HG03558 (cell line): ENCODE measurements around the gene USP25.

Source experiments
- ATAC-seq: cut with Tn5 transposase; IDR thresholded peaks from one replicate; pipeline ENCODE4 v1.9.1; 2021; ENCODE audit warnings: moderate number of reproducible peaks; ENCODE audit not compliant: unreplicated experiment; ENCODE audit errors: extremely low read depth

USP25 gene

GRCh38 chr21:15755125-15755524 lies 25.3 kb downstream of the USP25 start:
- ATAC-seq: no peak

- ATAC-seq: no peak
Measured at GRCh38 chr21:15759469-15759868, 29.7 kb downstream of the USP25 start.

- no peak for ATAC-seq
Measured at GRCh38 chr21:15761507-15762100, 31.8 kb downstream of the USP25 start.

GRCh38 chr21:15763359-15763758 lies 33.6 kb downstream of the USP25 start:
- no peak for ATAC-seq

- no peak for ATAC-seq
Measured at GRCh38 chr21:15764878-15765277, 35.1 kb downstream of the USP25 start.

- ATAC-seq: no peak
Measured at GRCh38 chr21:15766952-15767603, 37.3 kb downstream of the USP25 start.

GRCh38 chr21:15768045-15768601 lies 38.3 kb downstream of the USP25 start:
- no peak for ATAC-seq

GRCh38 chr21:15768853-15769252 lies 39.1 kb downstream of the USP25 start:
- no peak for ATAC-seq

- ATAC-seq: no peak
Measured at GRCh38 chr21:15771311-15771710, 41.5 kb downstream of the USP25 start.

GRCh38 chr21:15772654-15773053 lies 42.9 kb downstream of the USP25 start:
- ATAC-seq: no peak

GRCh38 chr21:15774590-15774989 lies 44.8 kb downstream of the USP25 start:
- no peak for ATAC-seq

- ATAC-seq: no peak
Measured at GRCh38 chr21:15775291-15775690, 45.5 kb downstream of the USP25 start.

GRCh38 chr21:15775981-15776380 lies 46.2 kb downstream of the USP25 start:
- ATAC-seq: no peak

- no peak for ATAC-seq
Measured at GRCh38 chr21:15776818-15777217, 47.0 kb downstream of the USP25 start.

- ATAC-seq: no peak
Measured at GRCh38 chr21:15781986-15782385, 52.2 kb downstream of the USP25 start.

- ATAC-seq: no peak
Measured at GRCh38 chr21:15788847-15789523, 59.2 kb downstream of the USP25 start.

- ATAC-seq: no peak
Measured at GRCh38 chr21:15793109-15793508, 63.3 kb downstream of the USP25 start.

GRCh38 chr21:15793550-15794235 lies 63.9 kb downstream of the USP25 start:
- no peak for ATAC-seq

- ATAC-seq: no peak
Measured at GRCh38 chr21:15794277-15794912, 64.6 kb downstream of the USP25 start.

GRCh38 chr21:15795533-15795932 lies 65.8 kb downstream of the USP25 start:
- no peak for ATAC-seq
